IMR-90 (cell line): ENCODE data around the gene SNX21. TPM values are rescaled to one million over a fixed set of nuclear protein-coding genes. Genes with fewer than 3 reads are reported as not detected.

ENCODE experiments used
- ATAC-seq: fragments of 200-7000 bp; cut with Tn5 transposase; 2 replicates; pipeline ENCODE4 v1.9.1; 2020; ENCODE audit warnings: low read depth, mild to moderate bottlenecking, moderate library complexity
- BruUV-seq: library from RNA; stranded (reverse); fragments of 400-500 nt; replicated peaks from 2 replicates; lab custom pipeline; 2021; lab: Mats Ljungman, UMichigan
- CTCF ChIA-PET: fragments of 300-600 bp; formaldehyde crosslinking; extraction: SDS; loops from one replicate; lab custom pipeline; 2021; ENCODE audit warnings: antibody characterized with exemption; lab: Yijun Ruan, JAX
- POLR2A ChIA-PET: fragments of 300-600 bp; sonication (Branson Sonifier 250); formaldehyde crosslinking; loops from one replicate; lab custom pipeline; 2022; ENCODE audit warnings: antibody characterized with exemption; ENCODE audit not compliant: unreplicated experiment; lab: Charles Lee
- DNase-seq: peaks from one replicate; pipeline ENCODE4 v3.0.0; 2013
- H2AFZ ChIP-seq: replicated peaks from 2 replicates; pipeline ENCODE3; 2013; ENCODE audit warnings: low read length, mild to moderate bottlenecking; ENCODE audit not compliant: poor library complexity
- H2AK5ac ChIP-seq: 2 replicates; pipeline ENCODE4 v1.6.1; 2013; ENCODE audit warnings: low read depth, low read length, inconsistent platforms
- H2AK9ac ChIP-seq: replicated peaks from 2 replicates; pipeline ENCODE3; 2013; ENCODE audit warnings: mild to moderate bottlenecking, low read depth, low read length, moderate library complexity; ENCODE audit not compliant: poor library complexity
- H2BK120ac ChIP-seq: 2 replicates; pipeline ENCODE4 v1.6.1; 2013; ENCODE audit warnings: low read depth, low read length, inconsistent platforms
- H2BK15ac ChIP-seq: 3 replicates; pipeline ENCODE4 v1.6.1; 2013; ENCODE audit warnings: low read depth, low read length, inconsistent platforms
- H2BK20ac ChIP-seq: 2 replicates; pipeline ENCODE4 v1.6.1; 2013; ENCODE audit warnings: low read depth, mild to moderate bottlenecking, inconsistent platforms, low read length, moderate library complexity
- H2BK5ac ChIP-seq: 2 replicates; pipeline ENCODE4 v1.6.1; 2013; ENCODE audit warnings: mild to moderate bottlenecking, low read depth, low read length, inconsistent platforms; ENCODE audit not compliant: poor library complexity, severe bottlenecking
- H3K14ac ChIP-seq: replicated peaks from 2 replicates; pipeline ENCODE4 v1.6.1; 2013; ENCODE audit warnings: low read depth, low read length, inconsistent platforms
- H3K18ac ChIP-seq: 2 replicates; pipeline ENCODE4 v1.6.1; 2013; ENCODE audit warnings: low read depth, low read length, control low read depth
- H3K23ac ChIP-seq: 2 replicates; pipeline ENCODE4 v1.6.1; 2013; ENCODE audit warnings: low read depth, low read length, inconsistent platforms
- H3K27ac ChIP-seq: 2 replicates; pipeline ENCODE4 v1.5.1; 2013; ENCODE audit warnings: mild to moderate bottlenecking, control low read depth, low read length; ENCODE audit not compliant: insufficient read depth
- H3K27me3 ChIP-seq: 2 replicates; pipeline ENCODE4 v1.6.1; 2013; ENCODE audit warnings: low read length; ENCODE audit not compliant: control insufficient read depth, insufficient read depth
- H3K36me3 ChIP-seq: 2 replicates; pipeline ENCODE4 v1.6.1; 2013; ENCODE audit warnings: low read length, mixed read lengths; ENCODE audit not compliant: control insufficient read depth, insufficient read depth
- H3K4ac ChIP-seq: 2 replicates; pipeline ENCODE4 v1.6.1; 2013; ENCODE audit warnings: low read depth, low read length, inconsistent platforms
- H3K4me1 ChIP-seq: 2 replicates; pipeline ENCODE4 v1.6.1; 2013; ENCODE audit warnings: low read length, mixed read lengths; ENCODE audit not compliant: control insufficient read depth, insufficient read depth
- H3K4me2 ChIP-seq: 2 replicates; pipeline ENCODE4 v1.6.1; 2013; ENCODE audit warnings: low read depth, mild to moderate bottlenecking, control low read depth, low read length, moderate library complexity
- H3K4me3 ChIP-seq: 2 replicates; pipeline ENCODE4 v1.5.1; 2013; ENCODE audit warnings: low read depth, mild to moderate bottlenecking, control low read depth, low read length, moderate library complexity; ENCODE audit not compliant: insufficient read depth
- H3K56ac ChIP-seq: 2 replicates; pipeline ENCODE4 v1.6.1; 2013; ENCODE audit warnings: low read length, inconsistent platforms; ENCODE audit not compliant: insufficient read depth; ENCODE audit errors: extremely low read depth
- H3K79me1 ChIP-seq, 2 experiments: 2 replicates each; pipeline ENCODE4 v1.6.1; 2013; ENCODE audit warnings: low read length in 2 of 2, inconsistent platforms in 1 of 2, low read depth in 1 of 2
- H3K9ac ChIP-seq: 2 replicates; pipeline ENCODE4 v1.6.1; 2013; ENCODE audit warnings: low read depth, low read length, control low read depth
- H3K9me1 ChIP-seq: 2 replicates; pipeline ENCODE4 v1.6.1; 2013; ENCODE audit warnings: low read length, inconsistent platforms; ENCODE audit not compliant: insufficient read depth
- H3K9me3 ChIP-seq: 2 replicates; pipeline ENCODE4 v1.6.1; 2013; ENCODE audit warnings: low read length; ENCODE audit not compliant: control insufficient read depth, insufficient read depth
- H4K20me1 ChIP-seq: 2 replicates; pipeline ENCODE4 v1.6.1; 2013; ENCODE audit warnings: low read length, inconsistent platforms; ENCODE audit not compliant: insufficient read depth
- H4K5ac ChIP-seq: 2 replicates; pipeline ENCODE4 v1.6.1; 2013; ENCODE audit warnings: mild to moderate bottlenecking, low read depth, low read length, control low read depth
- H4K8ac ChIP-seq, 2 experiments: 2 replicates each; pipeline ENCODE4 v1.6.1; 2013; ENCODE audit warnings: low read depth in 2 of 2, low read length in 2 of 2, control low read depth in 1 of 2, inconsistent platforms in 1 of 2
- H4K91ac ChIP-seq: 2 replicates; pipeline ENCODE4 v1.6.1; 2013; ENCODE audit warnings: low read depth, low read length, inconsistent platforms; ENCODE audit not compliant: insufficient read depth
- BHLHE40 ChIP-seq: fragments of 150-350 bp; IDR thresholded peaks from 2 replicates; pipeline ENCODE4 v1.6.1; 2016; ENCODE audit warnings: mild to moderate bottlenecking, low read depth, low read length
- CEBPB ChIP-seq: IDR thresholded peaks from 2 replicates; pipeline ENCODE4 v1.6.1; 2012; ENCODE audit warnings: low read depth, low read length, improper control_type of control experiment
- CTCF ChIP-seq: conservative IDR thresholded peaks from 2 replicates; pipeline ENCODE4 v1.5.1; 2012; ENCODE audit warnings: mild to moderate bottlenecking, low read depth, low read length, improper control_type of control experiment
- MAZ ChIP-seq: IDR thresholded peaks from 2 replicates; pipeline ENCODE4 v1.6.1; 2012; ENCODE audit warnings: low read depth, mild to moderate bottlenecking, low read length, improper control_type of control experiment, moderate library complexity, borderline replicate concordance
- NFE2L2 ChIP-seq: fragments of 150-350 bp; IDR thresholded peaks from 2 replicates; pipeline ENCODE4 v1.6.1; 2016; ENCODE audit warnings: low read depth, mild to moderate bottlenecking, low read length
- POLR2A ChIP-seq: IDR thresholded peaks from 2 replicates; pipeline ENCODE4 v1.6.1; 2012; ENCODE audit warnings: mild to moderate bottlenecking, low read depth, low read length
- SMC3 ChIP-seq: fragments of 150-350 bp; IDR thresholded peaks from 2 replicates; pipeline ENCODE4 v1.6.1; 2016; ENCODE audit warnings: low read depth, mild to moderate bottlenecking, antibody characterized with exemption, low read length, moderate library complexity
- WGBS, 2 experiments: methylation state at CpG; one replicate each; pipeline versions ENCODE4 v1.1.5 to v1.1.7; 2013; ENCODE audit warnings: missing lambda C conversion rate in 2 of 2; ENCODE audit not compliant: insufficient read length in 1 of 2; ENCODE audit errors: extremely low coverage in 2 of 2; 5-methylcytosine and 5-hydroxymethylcytosine counted together
- dilution Hi-C: fragments of 300-500 bp; cut with HindIII; formaldehyde crosslinking; loops from one replicate; pipeline ENCODE4 v1.14.3; 2018; ENCODE audit warnings: low sequenced_read_pairs; ENCODE audit not compliant: unreplicated experiment
- in situ Hi-C: fragments of 300-500 bp; cut with MboI; formaldehyde crosslinking; loops from 3 replicates; pipeline ENCODE4 v1.14.3; 2019; ENCODE audit warnings: low sequenced_read_pairs, inconsistent platforms, mixed read lengths
- intact Hi-C: fragments of 100-400 bp; cut with micrococcal nuclease; formaldehyde crosslinking; loops from 2 replicates; pipeline ENCODE4 v1.10.0; 2022
- polyA plus RNA-seq, 3 experiments: library from polyadenylated mRNA; depleted of rRNA; stranded (reverse); fragments of >200 nt; gene quantifications; 2 replicates each; pipeline ENCODE4 v1.2.3, GENCODE V29; 2012; ENCODE audit warnings: low replicate concordance in 1 of 3
- total RNA-seq: library from RNA; depleted of rRNA; stranded (reverse); fragments of >200 nt; gene quantifications from 2 replicates; pipeline ENCODE4 v1.2.3, GENCODE V29; 2012
- TF ChIP-seq, protein P1 (sequence below): fragments of 150-350 bp; IDR thresholded peaks from 2 replicates; pipeline ENCODE4 v1.6.1; 2017; ENCODE audit warnings: mild to moderate bottlenecking, antibody characterized with exemption, low read length, low read depth

SNX21 gene
- total and polyA plus RNA-seq, 2 of the 4 experiments (the other 2 are of a cell fraction), result 11.1 to 17.9 TPM

GRCh38 chr20:45834797-45835161 lies 1.2 kb downstream of the SNX21 start:
- intact Hi-C loops (loop anchor here (10.0 kb wide), 1 partner anchor 100 kb away; the partner anchor contains the start of gene PCIF1), in situ Hi-C loops (no loop called here), dilution Hi-C loops (no loop called here)
- peak overlapping the region; percentile 94 for H3K9ac ChIP-seq
- H4K5ac ChIP-seq, result no peak overlapping the region
- peak overlapping the region; percentile 67; the same call in 1 of the 2 replicates for H4K91ac ChIP-seq
- H4K20me1 ChIP-seq, result no peaks in the 10 kb centered on the region
- DNase-seq, result no peak
- H2BK20ac ChIP-seq, result no peak overlapping the region
- peak overlapping the region; percentile 68 to 69; a peak in 3 of 4 replicates for H4K8ac ChIP-seq
- no peak for ATAC-seq
- peaks cover 9% of the 10 kb centered on the region for H3K36me3 ChIP-seq
- ChIA-PET POLR2A (interaction anchor here (0.6 kb wide), 2 partner anchors 14 to 106 kb away, joined by 3 read pairs; no protein-coding TSS in a partner anchor), CTCF (no interaction called here)
- H2AK9ac ChIP-seq, result peak overlapping the region; percentile 97
- H3K79me1 ChIP-seq, result peaks cover 15 to 27% of the 10 kb centered on the region in 2 experiments
- BruUV-seq, result no TSS peak
- TF ChIP-seq CEBPB (no peak), SMC3 (no peak), MAZ (no peak), CTCF (no peak), NFE2L2 (no peak), POLR2A (no peak), BHLHE40 (no peak)
- TF ChIP-seq, protein P1, sequence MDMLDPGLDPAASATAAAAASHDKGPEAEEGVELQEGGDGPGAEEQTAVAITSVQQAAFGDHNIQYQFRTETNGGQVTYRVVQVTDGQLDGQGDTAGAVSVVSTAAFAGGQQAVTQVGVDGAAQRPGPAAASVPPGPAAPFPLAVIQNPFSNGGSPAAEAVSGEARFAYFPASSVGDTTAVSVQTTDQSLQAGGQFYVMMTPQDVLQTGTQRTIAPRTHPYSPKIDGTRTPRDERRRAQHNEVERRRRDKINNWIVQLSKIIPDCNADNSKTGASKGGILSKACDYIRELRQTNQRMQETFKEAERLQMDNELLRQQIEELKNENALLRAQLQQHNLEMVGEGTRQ, result no peak
- peaks cover 18% of the 10 kb centered on the region for H3K4me1 ChIP-seq
- H2AFZ ChIP-seq, result no peak overlapping the region
- H3K4ac ChIP-seq, result peak overlapping the region; percentile 66; the same call in 1 of the 2 replicates
- no peak overlapping the region for H2BK5ac ChIP-seq
- 95% methylated on average over 3 of the region's 14 CpGs; no CpG with 5 or more reads in 1 of the 2 experiments for WGBS, 2 experiments
- no peak overlapping the region for H2BK120ac ChIP-seq
- peak overlapping the region; percentile 92 for H2AK5ac ChIP-seq
- peak overlapping the region; percentile 94 for H3K4me3 ChIP-seq
- no peaks in the 10 kb centered on the region for H3K9me3 ChIP-seq
- H2BK15ac ChIP-seq, result peak overlapping the region; percentile 25; the same call in 1 of the 3 replicates
- no peak overlapping the region for H3K18ac ChIP-seq
- H3K4me2 ChIP-seq, result peak overlapping the region; percentile 98
- H3K56ac ChIP-seq, result no peak overlapping the region
- H3K23ac ChIP-seq, result peak overlapping the region; percentile 96
- peaks cover 17% of the 10 kb centered on the region for H3K9me1 ChIP-seq
- no peaks in the 10 kb centered on the region for H3K27me3 ChIP-seq
- peak overlapping the region; percentile 4; the same call in 1 of the 2 replicates for H3K27ac ChIP-seq
- 0 out of 2 replicates have a peak overlapping the region, but pooled peaks have one; percentile 1 for H3K14ac ChIP-seq
